PFSK-1 (cell line): ENCODE measurements around the gene TMEM86A.

Experiments used
- POLR2AphosphoS5 ChIP-seq: IDR thresholded peaks from 2 replicates; pipeline ENCODE4 v1.6.1; 2012; ENCODE audit warnings: low read depth, mild to moderate bottlenecking, control low read depth, low read length, moderate library complexity
- REST ChIP-seq, 2 experiments: IDR thresholded peaks; 2 replicates each; pipeline versions ENCODE4 v1.6.1 to v1.8.0; 2011 to 2012; ENCODE audit warnings: low read depth in 2 of 2, low read length in 2 of 2, control low read depth in 1 of 2, inconsistent platforms in 1 of 2, mild to moderate bottlenecking in 1 of 2, moderate library complexity in 1 of 2; ENCODE audit not compliant: insufficient read depth in 1 of 2
- SIN3A ChIP-seq: IDR thresholded peaks from 2 replicates; pipeline ENCODE4 v1.6.1; 2012; ENCODE audit warnings: mild to moderate bottlenecking, low read length, moderate library complexity, borderline replicate concordance; ENCODE audit not compliant: insufficient read depth
- TAF1 ChIP-seq: IDR thresholded peaks from 2 replicates; pipeline ENCODE4 v1.6.1; 2012; ENCODE audit warnings: low read length, control low read depth, borderline replicate concordance; ENCODE audit not compliant: insufficient read depth

GRCh38 chr11:18731441-18731840 is 32.9 kb downstream of the TMEM86A start:
- no peak for TF ChIP-seq POLR2AphosphoS5
- no peak for TF ChIP-seq REST (IDR thresholded peaks at IDR 0.05; ENCODE audit: insufficient read depth in 1 of 2, low read depth in 2 of 2, low read length in 2 of 2)
- no peak for TF ChIP-seq TAF1
- TF ChIP-seq SIN3A = no peak
